ENCODE measurements around the gene UBTF. TPM values are rescaled to one million over a fixed set of nuclear protein-coding genes. Genes with fewer than 3 reads are reported as not detected.

The UBTF gene
- total RNA-seq, 1 experiment from 2014 or later: 64.2 TPM

DNA sequence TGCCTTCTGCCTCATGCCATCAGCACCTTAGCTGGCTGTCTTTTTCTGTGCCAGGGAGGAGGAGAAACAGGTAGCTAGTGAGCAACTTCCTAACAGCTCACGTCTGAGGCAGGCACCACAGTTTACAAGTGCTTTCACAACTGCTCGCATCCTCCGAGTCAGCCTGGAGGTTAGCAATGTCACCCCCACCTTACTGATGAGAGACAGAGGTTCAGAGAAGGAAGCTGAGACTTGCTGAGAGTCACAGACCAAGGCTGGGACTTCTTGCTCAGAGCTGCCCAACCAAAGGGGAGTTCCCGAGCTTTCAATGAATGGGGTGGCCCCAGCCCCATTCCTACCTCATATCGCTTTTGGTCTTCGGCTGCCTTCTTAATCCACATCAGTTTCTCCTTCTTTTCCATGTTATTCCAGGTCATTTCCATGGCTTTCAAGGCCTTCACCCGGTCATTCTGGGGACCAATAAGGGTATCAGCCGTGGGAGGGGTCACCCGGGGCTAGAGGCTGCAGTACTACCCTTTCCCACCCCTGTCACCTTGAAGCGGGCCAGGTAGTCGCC is 9.6 kb downstream of the UBTF start:
- no peak for DNase-seq
- Histone ChIP-seq H3K27me3 (no peaks in the 10 kb centered on the region), H3K36me3 (peaks cover 71% of the 10 kb centered on the region), H3K9me3 (no peaks in the 10 kb centered on the region), H3K4me3 (no peak overlapping the region)

DNA sequence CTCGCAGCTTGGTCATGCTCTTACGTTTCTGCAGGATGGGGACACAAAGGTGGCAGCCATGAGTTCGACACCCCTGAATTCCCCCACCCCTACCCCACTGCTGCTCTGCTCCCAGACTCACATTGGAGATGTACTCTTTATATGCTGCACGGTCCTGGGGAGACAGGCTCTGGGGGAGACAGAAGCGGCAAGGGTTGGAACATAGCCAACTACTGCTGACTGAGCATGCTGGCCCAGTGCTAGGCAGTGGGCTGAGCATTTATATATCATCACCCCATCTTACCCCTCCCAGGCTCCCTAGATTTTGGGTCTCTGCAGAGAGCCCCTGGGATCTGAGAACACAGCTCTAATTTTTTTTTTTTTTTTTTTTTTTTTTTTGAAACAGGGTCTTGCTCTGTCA is 11.7 kb downstream of the UBTF start:
- Histone ChIP-seq H3K9me3 (no peaks in the 10 kb centered on the region), H3K36me3 (peaks cover 50% of the 10 kb centered on the region)
- DNase-seq: no peak

DNA sequence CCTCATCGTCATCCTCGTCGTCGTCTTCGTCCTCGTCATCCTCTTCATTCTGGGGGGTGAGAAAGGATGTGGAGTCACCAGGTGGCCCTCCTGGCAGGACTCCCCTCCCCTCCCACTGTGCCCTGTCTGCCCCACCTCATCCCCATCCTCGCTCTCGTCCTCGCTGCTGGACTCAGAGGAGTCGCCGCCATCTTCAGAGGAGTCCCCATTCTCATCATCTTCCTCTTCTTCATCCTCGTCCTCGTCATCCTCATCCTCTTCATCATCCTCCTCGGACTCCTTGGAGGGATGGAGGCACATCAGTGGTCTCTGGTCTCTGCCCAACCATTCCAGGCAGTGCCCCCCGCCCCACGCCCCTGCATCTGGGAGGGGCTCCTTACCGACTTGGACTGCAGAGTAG is 12.2 kb downstream of the UBTF start:
- H3K9me3 ChIP-seq: no peaks in the 10 kb centered on the region
- peaks cover 47% of the 10 kb centered on the region for H3K36me3 ChIP-seq
- no peak overlapping the region for H3K4me3 ChIP-seq
- H3K27me3 ChIP-seq: no peaks in the 10 kb centered on the region
- no peak for DNase-seq

More for the DNA sequence above, 11.7 kb downstream of the UBTF start:
- Histone ChIP-seq H3K4me3 (no peak overlapping the region), H3K27me3 (no peaks in the 10 kb centered on the region)

DNA sequence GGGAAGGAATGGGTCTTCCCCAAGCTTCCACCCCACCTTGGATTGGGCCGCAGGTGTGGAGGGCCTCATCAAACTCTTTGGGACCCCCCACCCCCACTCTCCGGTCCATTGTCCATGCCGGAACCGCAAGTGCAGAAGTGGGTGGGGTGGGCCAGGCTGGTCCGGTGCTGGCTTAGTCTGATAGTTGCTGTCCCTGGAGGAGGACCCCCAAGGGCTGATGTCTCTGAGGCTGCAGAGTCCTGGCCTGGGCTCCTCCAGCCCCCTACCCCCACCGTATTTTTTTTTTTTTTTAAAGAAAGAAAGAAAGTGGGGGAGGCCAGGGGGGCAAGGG is 12.7 kb downstream of the UBTF start:
- no peaks in the 10 kb centered on the region for H3K9me3 ChIP-seq
- no peak for DNase-seq
- peaks cover 45% of the 10 kb centered on the region for H3K36me3 ChIP-seq
- H3K27me3 ChIP-seq: no peaks in the 10 kb centered on the region
- H3K4me3 ChIP-seq: no peak overlapping the region

DNA sequence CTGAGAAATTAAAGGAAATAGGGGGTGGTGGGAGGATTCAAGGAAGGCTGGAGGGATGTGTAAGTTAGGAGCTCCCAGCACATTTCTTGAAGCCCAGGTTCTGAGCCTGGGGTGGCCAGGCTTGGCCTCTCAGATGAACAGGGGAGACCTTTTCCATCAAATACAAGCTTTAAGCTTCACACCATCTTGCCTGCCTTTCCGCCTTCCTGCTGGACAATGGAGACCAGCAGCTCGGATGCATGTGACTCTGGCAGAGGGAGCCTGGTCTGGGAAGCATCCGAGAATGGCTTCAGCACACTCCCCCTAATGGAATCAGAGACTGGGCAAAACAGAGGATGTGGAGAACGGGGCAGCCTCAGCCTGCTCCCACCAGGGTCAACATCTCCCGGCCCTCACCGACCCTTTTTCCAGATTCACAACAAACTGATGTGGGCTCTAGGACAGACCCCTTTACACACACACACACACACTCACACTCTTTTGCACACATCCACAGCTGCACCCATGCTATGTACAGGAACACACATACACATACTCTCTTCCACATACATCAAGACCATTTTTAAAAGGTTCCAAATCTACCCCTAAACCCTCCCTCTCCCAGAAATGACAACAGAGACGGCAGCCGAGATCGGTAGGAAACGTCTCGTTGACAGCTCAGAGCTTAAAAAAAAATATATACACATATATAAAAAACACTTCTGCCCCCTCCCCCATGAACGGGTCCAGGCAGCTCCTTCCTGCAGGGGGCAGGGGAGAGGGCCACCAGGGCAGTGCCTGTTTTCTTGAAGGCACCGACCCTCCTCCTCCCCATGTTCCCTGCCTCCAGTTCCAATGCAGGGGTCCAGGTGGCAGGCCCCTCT is 13.3 kb downstream of the UBTF start:
- DNase-seq: no peak
- H3K4me3 ChIP-seq: no peak overlapping the region
- H3K36me3 ChIP-seq: peaks cover 39% of the 10 kb centered on the region
- no peaks in the 10 kb centered on the region for H3K9me3 ChIP-seq
- no peaks in the 10 kb centered on the region for H3K27me3 ChIP-seq

DNA sequence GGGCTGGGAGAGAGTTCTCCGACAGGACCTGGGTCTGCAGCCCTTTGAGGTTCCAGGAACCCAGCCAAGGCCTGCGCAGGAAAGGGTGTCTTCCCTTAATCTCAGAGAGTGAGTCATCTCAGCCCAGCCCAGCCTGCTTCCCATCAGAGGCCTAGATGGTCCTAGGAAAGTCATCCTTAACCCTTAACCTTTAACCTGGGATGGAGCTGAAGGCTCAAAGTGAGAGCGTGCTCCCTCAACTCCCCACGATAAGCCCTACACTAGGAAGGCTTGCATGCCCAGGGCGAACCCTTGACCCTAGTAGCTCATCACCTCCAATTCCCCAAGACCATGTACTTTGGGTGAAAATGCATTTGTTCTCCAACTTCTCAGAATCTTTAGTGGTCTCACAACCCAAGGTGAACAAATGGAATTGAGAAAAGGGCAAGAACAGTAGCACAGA is 15.0 kb downstream of the UBTF start:
- Histone ChIP-seq H3K4me3 (no peak overlapping the region), H3K9me3 (no peaks in the 10 kb centered on the region), H3K27me3 (no peaks in the 10 kb centered on the region), H3K36me3 (peaks cover 25% of the 10 kb centered on the region)
- peak; percentile 86 for DNase-seq

DNA sequence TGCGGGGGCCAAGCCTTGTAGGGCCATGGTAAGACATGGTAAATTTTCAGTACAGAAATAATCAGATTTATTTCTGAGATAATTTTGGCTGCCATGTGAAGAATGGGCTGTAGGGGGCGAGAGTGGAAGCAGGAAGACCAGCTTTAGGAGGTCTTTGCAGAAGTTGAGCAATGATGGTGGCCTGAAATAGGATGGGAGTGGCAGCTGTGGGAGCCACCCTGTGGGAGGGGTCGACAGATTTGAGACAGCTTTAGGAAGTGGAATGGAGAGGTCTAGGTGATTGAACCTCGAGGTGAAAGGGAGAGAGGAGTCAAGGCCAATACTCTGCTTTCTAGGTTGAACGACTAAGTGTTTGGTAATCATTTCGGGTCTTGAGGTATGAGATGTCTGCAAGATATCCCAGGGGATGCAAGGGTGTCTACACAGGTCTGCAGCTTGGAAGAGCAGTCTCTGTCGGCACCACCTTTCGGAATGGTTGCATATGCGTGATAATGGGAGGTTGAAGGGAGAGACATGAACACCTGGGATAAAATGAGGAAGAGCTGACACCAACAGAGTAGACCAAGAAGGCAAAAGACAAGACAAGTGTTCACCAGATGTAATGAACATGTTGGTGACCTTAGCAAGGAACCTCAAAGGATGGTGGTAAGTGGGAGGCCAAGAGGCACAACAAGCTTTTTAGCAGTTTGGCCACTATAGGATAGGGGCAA is 15.6 kb downstream of the UBTF start:
- Histone ChIP-seq H3K4me3 (no peak overlapping the region), H3K27me3 (no peaks in the 10 kb centered on the region), H3K9me3 (no peaks in the 10 kb centered on the region), H3K36me3 (peaks cover 20% of the 10 kb centered on the region)
- DNase-seq: peak; percentile 41

DNA sequence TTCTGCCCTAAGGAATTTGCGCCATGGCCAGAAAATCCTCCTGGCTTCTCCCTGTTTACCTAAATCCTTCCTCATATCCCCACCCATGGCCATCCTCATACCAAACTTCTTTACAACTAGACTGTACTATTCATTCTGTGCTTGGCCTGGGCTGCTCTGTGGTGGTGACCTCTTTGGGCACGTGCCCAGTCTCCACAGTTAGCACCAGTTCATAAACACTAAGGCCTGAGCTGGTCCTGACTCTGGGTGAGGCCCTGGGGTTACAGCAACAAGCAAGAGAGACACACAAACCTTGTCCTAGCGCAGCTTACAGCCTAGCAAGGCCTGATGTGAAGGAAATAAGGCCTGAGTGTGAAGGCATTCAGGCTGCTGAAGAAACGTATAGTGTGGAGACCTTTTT is 16.7 kb downstream of the UBTF start:
- DNase-seq: peak; percentile 70
- no peaks in the 10 kb centered on the region for H3K27me3 ChIP-seq
- no peak overlapping the region for H3K4me3 ChIP-seq
- H3K9me3 ChIP-seq: no peaks in the 10 kb centered on the region
- peaks cover 14% of the 10 kb centered on the region for H3K36me3 ChIP-seq

DNA sequence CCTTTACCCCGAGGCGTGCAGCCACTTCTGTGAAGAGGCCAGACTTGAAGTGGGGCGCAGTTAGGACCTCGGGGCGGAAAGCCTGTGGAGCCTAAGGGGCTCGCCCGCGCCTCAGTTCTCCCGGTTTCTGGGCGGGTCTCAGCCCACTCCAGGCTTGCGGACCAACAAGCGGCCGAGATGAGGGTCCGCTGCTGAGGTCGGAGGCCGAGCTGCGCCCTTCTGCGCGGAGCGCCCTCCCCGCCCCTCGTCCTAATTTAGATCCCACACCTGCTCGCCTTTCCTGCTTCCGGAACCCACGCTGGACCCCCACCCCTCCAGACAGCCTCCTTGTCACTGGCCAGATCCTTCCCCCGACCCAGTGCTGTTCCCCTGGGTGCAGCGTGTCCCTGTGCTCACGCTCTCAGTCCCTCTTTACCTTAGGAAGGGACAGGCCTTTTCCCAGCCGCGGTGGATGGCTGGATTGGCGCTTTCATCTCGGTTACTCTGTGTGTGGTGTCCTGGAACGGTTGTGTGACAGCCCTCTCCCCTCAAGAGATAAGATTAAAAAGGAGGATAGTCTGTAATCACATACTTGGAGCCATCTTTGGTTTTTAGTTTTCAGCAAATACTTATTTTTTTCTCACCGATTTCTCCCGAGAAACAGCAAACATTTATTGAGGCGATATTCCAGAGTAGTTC is 18.9 kb downstream of the UBTF start:
- DNase-seq: no peak
- Histone ChIP-seq H3K36me3 (peaks cover 22% of the 10 kb centered on the region), H3K9me3 (no peaks in the 10 kb centered on the region), H3K27me3 (no peaks in the 10 kb centered on the region), H3K4me3 (peak overlapping the region; percentile 70)

DNA sequence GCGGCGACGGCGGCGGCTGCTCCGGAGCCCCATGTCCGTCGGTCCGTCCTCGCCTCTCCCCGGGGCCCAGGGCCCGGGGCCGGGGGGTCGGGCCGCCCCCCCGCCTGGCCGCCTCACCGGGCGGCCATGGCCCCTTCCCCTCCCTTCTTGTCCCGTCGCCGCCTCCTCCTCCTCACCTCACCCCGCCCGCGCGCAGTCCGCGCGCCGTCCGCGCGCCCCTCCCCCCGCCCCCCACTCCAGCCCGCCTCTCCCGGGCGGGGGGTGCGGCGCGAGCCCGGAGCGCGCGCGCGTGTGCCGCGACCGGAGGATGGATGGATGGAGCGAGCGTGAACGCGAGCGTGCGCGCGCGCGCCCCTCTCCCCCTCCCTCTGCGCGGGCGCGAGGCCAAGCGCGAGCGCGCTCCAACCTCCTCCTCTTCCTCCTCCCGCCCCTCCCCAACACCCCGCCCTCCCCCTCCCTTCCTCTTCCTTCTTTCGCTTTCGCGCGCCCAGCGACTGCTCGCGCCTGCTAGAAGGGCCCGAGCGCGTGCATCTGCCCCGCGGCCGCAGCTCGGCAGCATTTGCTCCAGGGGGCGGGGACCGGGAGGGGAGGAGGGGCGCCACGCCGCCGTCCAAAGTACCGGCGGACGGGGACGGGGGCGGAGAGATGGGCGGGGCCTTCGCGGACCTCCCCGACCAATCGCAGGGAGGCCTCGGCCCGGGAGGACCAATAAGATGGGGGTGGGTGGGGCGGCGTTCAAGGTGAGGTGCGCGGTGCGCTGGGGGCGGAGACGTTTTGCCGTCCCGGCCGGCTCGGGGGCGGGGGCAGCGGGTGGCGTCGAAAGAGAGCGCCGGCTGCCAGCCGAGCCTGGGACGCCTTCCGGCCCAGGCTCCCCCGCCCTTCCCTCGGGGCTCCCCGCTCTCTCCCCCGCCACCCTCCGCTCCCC is 19.7 kb downstream of the UBTF start, which contains the start of gene ATXN7L3:
TSS of gene ATXN7L3 (minus strand) at position 332 of the 925 bp plus-strand sequence. CDS start 1,814 bp downstream, outside the sequence.
- Histone ChIP-seq H3K27me3 (no peaks in the 10 kb centered on the region), H3K9me3 (no peaks in the 10 kb centered on the region), H3K36me3 (peaks cover 30% of the 10 kb centered on the region), H3K4me3 (peak within 1 kb of the TSS; percentile 70)
- DNase-seq: peak; percentile 100

DNA sequence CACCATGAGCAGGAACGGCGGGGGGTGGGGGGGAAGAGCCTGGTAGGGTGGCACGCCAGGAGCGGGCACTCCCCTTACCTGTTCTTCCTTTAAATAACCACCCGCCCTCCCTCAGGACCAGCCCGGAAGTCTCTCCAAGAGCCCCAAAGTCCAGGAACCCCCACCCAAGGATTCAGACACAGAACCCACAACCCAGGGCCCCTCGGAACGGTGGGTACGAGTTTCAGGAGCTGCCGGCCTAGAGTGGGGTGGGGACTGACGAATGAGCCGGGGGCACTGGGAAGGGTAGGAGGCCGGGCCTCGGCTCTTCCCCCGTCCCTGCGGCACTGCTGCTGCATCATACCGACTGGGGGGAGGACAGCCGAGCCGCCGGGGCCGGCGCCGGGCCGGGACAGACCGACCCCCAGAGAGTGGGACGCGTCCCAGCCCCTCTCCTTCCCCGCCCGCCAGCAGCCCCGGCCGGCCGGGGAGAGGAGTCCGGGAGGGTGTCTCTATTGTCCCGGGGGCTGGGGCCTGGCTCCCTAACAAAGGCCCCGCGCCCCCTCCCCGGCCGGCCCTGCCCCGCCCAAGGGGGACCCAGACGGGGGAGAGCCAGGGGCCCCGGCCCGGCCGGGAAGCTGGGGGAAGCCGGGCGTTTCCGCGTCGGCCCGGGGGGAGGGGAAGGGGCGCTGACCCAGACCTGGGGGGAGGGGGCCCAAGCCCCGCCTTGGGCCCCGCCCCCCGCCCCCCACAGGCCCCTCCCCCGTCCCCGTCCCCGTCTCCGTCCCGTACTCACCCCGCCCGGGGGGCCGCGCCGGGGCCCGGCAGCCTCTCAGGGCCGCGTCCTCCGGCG is 20.5 kb downstream of the UBTF start:
- H3K4me3 ChIP-seq: peak overlapping the region; percentile 70
- H3K9me3 ChIP-seq: no peaks in the 10 kb centered on the region
- no peaks in the 10 kb centered on the region for H3K27me3 ChIP-seq
- H3K36me3 ChIP-seq: peaks cover 39% of the 10 kb centered on the region
- peak; percentile 66 for DNase-seq

DNA sequence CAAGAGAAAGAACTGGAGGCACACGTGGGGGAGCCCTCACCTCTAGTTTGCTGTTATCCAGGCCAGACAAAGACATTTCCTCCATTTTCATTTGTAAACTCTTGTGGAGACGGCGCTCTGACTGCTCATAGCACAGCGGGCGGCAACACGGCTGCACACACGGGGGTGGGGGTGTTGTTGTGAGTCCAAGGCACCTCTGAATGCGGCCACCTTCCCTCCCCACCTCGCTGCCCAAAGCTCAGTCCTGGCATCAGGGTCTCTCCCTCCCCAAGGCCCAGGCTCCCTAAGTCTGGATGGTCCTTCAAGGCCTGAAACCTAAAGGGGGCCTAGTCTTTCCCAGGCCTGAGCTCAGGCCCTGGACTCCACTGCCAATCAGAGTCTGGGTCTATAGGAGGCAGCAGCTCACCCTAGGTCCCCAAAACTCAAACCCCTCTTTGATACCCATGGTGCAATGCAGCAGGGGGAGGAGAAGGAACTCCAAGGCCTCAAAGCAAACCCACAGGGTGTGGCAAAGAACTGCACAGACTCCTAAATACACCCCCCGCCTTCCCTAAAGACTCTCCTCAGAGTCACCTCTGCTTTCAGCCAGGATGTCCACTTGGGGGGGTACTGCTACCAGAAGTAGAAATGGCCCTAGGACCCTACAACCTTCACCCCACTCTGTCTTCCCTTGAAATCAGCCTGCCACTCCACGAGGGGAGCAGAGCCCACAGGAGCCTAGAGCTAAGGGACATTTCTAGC is 21.3 kb downstream of the UBTF start:
- DNase-seq: peak; percentile 58
- Histone ChIP-seq H3K36me3 (peaks cover 46% of the 10 kb centered on the region), H3K27me3 (no peaks in the 10 kb centered on the region)

DNA sequence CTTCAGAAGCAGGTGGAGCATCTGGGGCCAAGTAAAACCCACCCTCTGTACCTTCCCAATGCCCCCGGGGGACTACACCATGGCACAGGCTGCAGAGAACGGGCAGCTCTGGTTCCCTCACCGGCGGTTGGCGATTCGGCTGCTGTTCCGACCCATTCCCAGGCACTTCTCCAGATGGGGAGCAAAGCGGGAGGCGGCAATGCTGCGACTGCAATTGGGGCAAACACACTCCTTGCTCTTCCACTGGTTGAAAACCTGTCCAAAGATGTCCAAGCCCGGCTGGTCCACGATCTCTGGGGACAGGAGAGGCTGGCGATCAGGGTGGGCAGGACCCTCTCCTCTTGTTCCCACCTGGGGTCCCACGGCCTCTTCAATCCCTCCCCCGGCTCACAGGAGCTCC is 22.4 kb downstream of the UBTF start:
- Histone ChIP-seq H3K27me3 (no peaks in the 10 kb centered on the region), H3K9me3 (no peaks in the 10 kb centered on the region), H3K4me3 (no peak overlapping the region), H3K36me3 (peaks cover 52% of the 10 kb centered on the region)
- no peak for DNase-seq

More for the DNA sequence above, 21.3 kb downstream of the UBTF start:
- H3K4me3 ChIP-seq: peak overlapping the region; percentile 70
- H3K9me3 ChIP-seq: no peaks in the 10 kb centered on the region

DNA sequence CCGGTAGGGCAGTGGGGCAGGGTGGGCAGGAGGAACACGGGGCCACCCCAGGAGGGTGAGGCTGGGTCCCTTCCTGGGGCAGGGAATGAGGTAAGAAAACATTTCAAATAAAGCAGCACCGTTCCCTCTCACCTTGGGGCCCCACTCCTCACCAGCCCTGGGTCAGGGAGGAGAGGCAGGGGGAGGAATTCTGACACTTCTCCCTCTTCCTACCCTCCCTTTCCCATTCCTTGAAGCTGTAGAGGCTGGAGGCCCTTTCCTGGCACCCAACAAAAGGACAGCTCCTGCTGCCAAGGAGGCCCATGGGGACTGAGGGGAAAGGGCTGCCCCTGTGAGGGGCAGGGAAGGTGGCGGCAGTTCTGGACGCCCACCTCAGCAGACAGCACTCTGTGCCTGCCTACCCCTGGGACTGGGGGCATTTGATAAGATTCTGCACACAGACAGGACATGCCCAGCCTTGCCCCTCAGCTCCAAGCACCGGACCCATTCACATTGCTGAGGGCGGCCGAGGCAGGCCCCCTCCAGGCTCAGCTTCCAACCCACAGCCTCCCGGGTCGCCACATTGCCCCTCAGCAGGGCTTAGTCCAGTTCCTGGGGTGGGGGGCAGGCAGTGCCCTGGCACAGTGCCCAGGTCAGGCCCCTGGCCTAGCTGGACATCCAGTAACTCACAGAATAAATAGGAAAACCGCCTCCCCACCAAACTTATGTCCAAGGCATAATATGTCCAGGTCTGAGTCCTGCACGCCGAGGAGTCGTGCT is 26.0 kb downstream of the UBTF start:
- DNase-seq: no peak
- peaks cover 72% of the 10 kb centered on the region for H3K36me3 ChIP-seq

More for the DNA sequence above, 26.0 kb downstream of the UBTF start:
- H3K9me3 ChIP-seq: no peaks in the 10 kb centered on the region
- H3K4me3 ChIP-seq: no peak overlapping the region
- no peaks in the 10 kb centered on the region for H3K27me3 ChIP-seq

Measured in MG63 (cell line).